HepG2 (cell line): ENCODE data around the gene CCNL1. TPM values are rescaled to one million over a fixed set of nuclear protein-coding genes. Genes with fewer than 3 reads are reported as not detected.

Source experiments
- AHR ChIP-seq: IDR thresholded peaks from 2 replicates; pipeline ENCODE4 v1.6.1; 2018; ENCODE audit warnings: missing genetic modification reagents, missing compliant biosample characterization
- ETV5 ChIP-seq: IDR thresholded peaks from 2 replicates; pipeline ENCODE4 v1.6.1; 2018; ENCODE audit warnings: missing biosample characterization, missing genetic modification reagents, inconsistent platforms, borderline replicate concordance
- FLYWCH1 ChIP-seq: sonication (generic); formaldehyde crosslinking; IDR thresholded peaks from 2 replicates; pipeline ENCODE4 v1.8.1; 2023; ENCODE audit warnings: mild to moderate bottlenecking, missing genetic modification reagents
- FOSL2 ChIP-seq: sonication (generic); formaldehyde crosslinking; IDR thresholded peaks from 2 replicates; pipeline ENCODE4 v1.4.0; 2020; ENCODE audit warnings: missing genetic modification reagents
- FOXO1 ChIP-seq: sonication (generic); formaldehyde crosslinking; IDR thresholded peaks from 2 replicates; pipeline ENCODE4 v1.4.0; 2020; ENCODE audit warnings: missing genetic modification reagents
- GATAD1 ChIP-seq: IDR thresholded peaks from 2 replicates; pipeline ENCODE4 v1.6.1; 2016; ENCODE audit warnings: missing genetic modification reagents, missing compliant biosample characterization
- HOXA7 ChIP-seq: sonication (generic); formaldehyde crosslinking; IDR thresholded peaks from 2 replicates; pipeline ENCODE4 v1.8.1; 2022; ENCODE audit warnings: mild to moderate bottlenecking, missing genetic modification reagents, moderate library complexity
- MED1 ChIP-seq: sonication (generic); formaldehyde crosslinking; IDR thresholded peaks from 2 replicates; pipeline ENCODE4 v1.4.0; 2020; ENCODE audit warnings: missing genetic modification reagents
- MEIS1 ChIP-seq: sonication (generic); formaldehyde crosslinking; IDR thresholded peaks from 2 replicates; pipeline ENCODE4 v1.9.0; 2021; ENCODE audit warnings: mild to moderate bottlenecking, missing genetic modification reagents, moderate library complexity, borderline replicate concordance
- MTA1 ChIP-seq: sonication (generic); formaldehyde crosslinking; IDR thresholded peaks from 2 replicates; pipeline ENCODE4 v1.4.0; 2020; ENCODE audit warnings: missing genetic modification reagents, mild to moderate bottlenecking, borderline replicate concordance
- PRDM4 ChIP-seq: sonication (generic); formaldehyde crosslinking; IDR thresholded peaks from 2 replicates; pipeline ENCODE4 v1.9.0; 2021; ENCODE audit warnings: missing genetic modification reagents, borderline replicate concordance
- RNF219 ChIP-seq: sonication (generic); formaldehyde crosslinking; IDR thresholded peaks from 2 replicates; pipeline ENCODE4 v1.5.0; 2020; ENCODE audit warnings: mild to moderate bottlenecking, missing genetic modification reagents
- SP140L ChIP-seq: sonication (generic); formaldehyde crosslinking; IDR thresholded peaks from 2 replicates; pipeline ENCODE4 v1.4.0; 2020; ENCODE audit warnings: missing genetic modification reagents, borderline replicate concordance
- STAG1 ChIP-seq: sonication (generic); formaldehyde crosslinking; IDR thresholded peaks from 2 replicates; pipeline ENCODE4 v1.4.0; 2020; ENCODE audit warnings: missing genetic modification reagents
- TGIF2 ChIP-seq: IDR thresholded peaks from 2 replicates; pipeline ENCODE4 v1.6.1; 2016; ENCODE audit warnings: control low read depth, missing compliant biosample characterization
- ZNF24 ChIP-seq: fragments of 450-650 bp; IDR thresholded peaks from 2 replicates; pipeline ENCODE4 v1.6.1; 2017; ENCODE audit warnings: antibody characterized with exemption, mild to moderate bottlenecking
- ZNF460 ChIP-seq: sonication (generic); formaldehyde crosslinking; IDR thresholded peaks from 2 replicates; pipeline ENCODE4 v1.5.1; 2020; ENCODE audit warnings: missing genetic modification reagents, mild to moderate bottlenecking, borderline replicate concordance
- ZNF646 ChIP-seq: sonication (generic); formaldehyde crosslinking; IDR thresholded peaks from 2 replicates; pipeline ENCODE4 v1.9.0; 2021; ENCODE audit warnings: mild to moderate bottlenecking, missing genetic modification reagents
- polyA plus RNA-seq, 8 experiments: library from polyadenylated mRNA; depleted of rRNA in 3 of 8; stranded (reverse) in 7 of 8; unstranded in 1 of 8; fragments of >200 nt; fragmentation: Illumina TruSeq in 4 of 8; extraction: Trizol in 4 of 8; gene quantifications; 2 replicates each; pipeline versions ENCODE4 v1.2.1 to v1.2.3, GENCODE V29; 2011 to 2016; ENCODE audit warnings: low read depth in 4 of 8, missing spikeins in 1 of 8, mixed read lengths in 1 of 8; ENCODE audit not compliant: insufficient read depth in 1 of 8
- total RNA-seq, 5 experiments: library from RNA; depleted of rRNA; stranded (reverse); fragments of >200 nt; fragmentation: Illumina TruSeq; extraction: Trizol; gene quantifications; 2 replicates each; pipeline ENCODE4 v1.2.3, GENCODE V29; 2016; ENCODE audit warnings: low read depth in 1 of 5

Gene CCNL1
- total and polyA plus RNA-seq, 2 of the 13 experiments (the other 11 are each of a cell fraction or from before 2014, with no cell fraction given): 151 to 303 TPM

- TF ChIP-seq RNF219 (CRISPR knock-in tag) (no peak), GATAD1 (CRISPR knock-in tag) (no peak), MTA1 (CRISPR knock-in tag) (no peak), MED1 (CRISPR knock-in tag) (no peak), SP140L (CRISPR knock-in tag) (no peak), HOXA7 (no peak), AHR (CRISPR knock-in tag) (no peak), ZNF460 (CRISPR knock-in tag) (no peak), FOSL2 (no peak), FOXO1 (no peak), ZNF24 (no peak), MEIS1 (CRISPR knock-in tag) (no peak), TGIF2 (CRISPR knock-in tag) (peak; percentile 56; the same call in 1 of the 2 replicates), PRDM4 (CRISPR knock-in tag) (no peak), STAG1 (CRISPR knock-in tag) (no peak), FLYWCH1 (CRISPR knock-in tag) (no peak), ETV5 (CRISPR knock-in tag) (no peak), ZNF646 (no peak)
These were observed 40.5 kb downstream of the CCNL1 start (continued) for GRCh38 chr3:157119369-157119951.
